Central memory CD4-positive, alpha-beta T cell (primary cell): ENCODE results near the gene PLXNB2.

ENCODE experiments used
- DNase-seq: peaks from one replicate; pipeline ENCODE4 v3.0.0; 2022

Gene PLXNB2

GRCh38 chr22:50261615-50262459 lies 45.6 kb downstream of the PLXNB2 start, which contains the start of gene MAPK12:
TSS of gene MAPK12 (minus strand) at chr22:50261683. CDS start at chr22:50261509, 174 bp downstream.
- no peak for DNase-seq

- no peak for DNase-seq
These were observed 46.4 kb downstream of the PLXNB2 start for GRCh38 chr22:50260801-50261614.

GRCh38 chr22:50260434-50260800 lies 47.0 kb downstream of the PLXNB2 start:
- DNase-seq: no peak

GRCh38 chr22:50259302-50259701 lies 48.1 kb downstream of the PLXNB2 start:
- no peak for DNase-seq

GRCh38 chr22:50258361-50259292 lies 48.8 kb downstream of the PLXNB2 start:
- DNase-seq: no peak

- no peak for DNase-seq
These were observed 49.7 kb downstream of the PLXNB2 start for GRCh38 chr22:50257451-50258360.

- DNase-seq: no peak
These were observed 50.4 kb downstream of the PLXNB2 start for GRCh38 chr22:50257041-50257440.

GRCh38 chr22:50256258-50256862 lies 51.1 kb downstream of the PLXNB2 start:
- DNase-seq: no peak

GRCh38 chr22:50255607-50256006 lies 51.8 kb downstream of the PLXNB2 start:
- no peak for DNase-seq

GRCh38 chr22:50255099-50255498 lies 52.3 kb downstream of the PLXNB2 start:
- no peak for DNase-seq

- DNase-seq: no peak
These were observed 53.5 kb downstream of the PLXNB2 start for GRCh38 chr22:50253941-50254340.

- no peak for DNase-seq
These were observed 54.2 kb downstream of the PLXNB2 start for GRCh38 chr22:50253046-50253915.

GRCh38 chr22:50252082-50253045 lies 55.1 kb downstream of the PLXNB2 start:
- peak; percentile 60 for DNase-seq

- DNase-seq: no peak
These were observed 55.9 kb downstream of the PLXNB2 start for GRCh38 chr22:50251477-50252081.

GRCh38 chr22:50250555-50251476 lies 56.6 kb downstream of the PLXNB2 start, which contains the start of gene HDAC10:
TSS of gene HDAC10 (minus strand) at chr22:50251265. CDS start at chr22:50251032, 233 bp downstream.
- peak; percentile 71 for DNase-seq

GRCh38 chr22:50250249-50250554 lies 57.2 kb downstream of the PLXNB2 start:
- DNase-seq: no peak
